GM18507 (cell line): ENCODE results near the gene IGFBP4.

Source experiments
- DNase-seq: peaks from one replicate; pipeline ENCODE4 v3.0.0; 2011; ENCODE audit warnings: low read depth; ENCODE audit not compliant: insufficient read length; ENCODE audit errors: extremely low spot score
- FAIRE-seq: peaks from 2 replicates; lab custom pipeline; 2011; peaks lifted over from hg19 to GRCh38; lab: Jason Lieb, UNC

IGFBP4 gene

GRCh38 chr17:40501499-40501911 lies 58.3 kb downstream of the IGFBP4 start, which contains the start of gene TNS4:
Gene TNS4, minus strand, starts transcription at chr17:40501623. Its CDS starts 5,198 bp downstream, at chr17:40496425.
- DNase-seq (no peak), FAIRE-seq (no peak)

- no peak for DNase-seq
- FAIRE-seq, result no peak
These were observed 59.5 kb downstream of the IGFBP4 start for GRCh38 chr17:40502716-40503115.

- FAIRE-seq (no peak), DNase-seq (no peak)
These were observed 59.9 kb downstream of the IGFBP4 start for GRCh38 chr17:40503154-40503553.

GRCh38 chr17:40506786-40507185 lies 63.5 kb downstream of the IGFBP4 start:
- DNase-seq (no peak), FAIRE-seq (no peak)
